SH-SY5Y (cell line): ENCODE measurements around the gene OR2A25.

Experiments used
- GATA2 ChIP-seq: IDR thresholded peaks from 2 replicates; pipeline ENCODE4 v1.6.1; 2011; ENCODE audit warnings: mild to moderate bottlenecking, low read depth, low read length
- GATA3 ChIP-seq: IDR thresholded peaks from 2 replicates; pipeline ENCODE4 v1.6.1; 2011; ENCODE audit warnings: low read depth, mild to moderate bottlenecking, low read length, moderate library complexity

DNA sequence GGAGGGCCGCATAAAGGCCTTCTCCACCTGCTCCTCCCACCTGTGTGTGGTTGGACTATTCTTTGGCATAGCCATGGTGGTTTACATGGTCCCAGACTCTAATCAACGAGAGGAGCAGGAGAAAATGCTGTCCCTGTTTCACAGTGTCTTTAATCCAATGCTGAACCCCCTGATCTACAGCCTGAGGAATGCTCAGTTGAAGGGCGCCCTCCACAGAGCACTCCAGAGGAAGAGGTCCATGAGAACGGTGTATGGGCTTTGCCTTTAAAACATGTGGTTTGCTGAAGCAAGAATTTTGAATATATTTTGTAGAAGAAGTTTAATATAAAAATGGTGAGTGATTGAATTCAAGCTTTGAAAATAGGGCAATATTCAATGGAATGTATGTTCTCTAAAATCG, 40.7 kb downstream of the OR2A25 start:
- TF ChIP-seq GATA2 (no peak), GATA3 (no peak)
